A673 (cell line): ENCODE results near the gene ROR1. TPM values are rescaled to one million over a fixed set of nuclear protein-coding genes. Genes with fewer than 3 reads are reported as not detected.

Experiments used
- BruUV-seq: library from RNA; stranded (reverse); fragments of 400-500 nt; replicated peaks from 2 replicates; lab custom pipeline; 2021; lab: Mats Ljungman, UMichigan
- CTCF ChIA-PET: fragments of 300-600 bp; sonication (Branson Sonifier 250); formaldehyde crosslinking; loops from one replicate; lab custom pipeline; 2022; ENCODE audit warnings: antibody characterized with exemption; lab: Charles Lee
- POLR2A ChIA-PET: fragments of 300-600 bp; sonication (Branson Sonifier 250); formaldehyde crosslinking; loops from one replicate; lab custom pipeline; 2022; ENCODE audit warnings: antibody characterized with exemption; ENCODE audit not compliant: low non-redundant PET; lab: Charles Lee
- DNase-seq: peaks from one replicate; pipeline ENCODE4 v3.0.0-alpha.2; 2015; ENCODE audit warnings: low spot score
- H3K27ac ChIP-seq: fragments of 200-600 bp; sonication (generic); 2 replicates; pipeline ENCODE4 v1.5.1; 2016; ENCODE audit warnings: mixed run types, low read depth, mild to moderate bottlenecking, mixed read lengths, antibody characterized with exemption, low read length; ENCODE audit not compliant: poor library complexity, severe bottlenecking
- H3K27me3 ChIP-seq: fragments of 200-600 bp; sonication (generic); replicated peaks from 2 replicates; pipeline ENCODE4 v1.6.1; 2017; ENCODE audit warnings: mixed run types, low read depth, mild to moderate bottlenecking, mixed read lengths, antibody characterized with exemption, low read length; ENCODE audit not compliant: insufficient read depth, poor library complexity
- H3K36me3 ChIP-seq: fragments of 200-600 bp; sonication (generic); 2 replicates; pipeline ENCODE4 v1.6.1; 2016; ENCODE audit warnings: mixed run types, mild to moderate bottlenecking, mixed read lengths, antibody characterized with exemption, low read length; ENCODE audit not compliant: insufficient read depth, poor library complexity, severe bottlenecking
- H3K4me1 ChIP-seq: fragments of 200-600 bp; sonication (generic); 2 replicates; pipeline ENCODE4 v1.6.1; 2017; ENCODE audit warnings: mixed run types, mild to moderate bottlenecking, mixed read lengths, antibody characterized with exemption, low read length; ENCODE audit not compliant: insufficient read depth, poor library complexity, severe bottlenecking
- H3K4me3 ChIP-seq: fragments of 200-600 bp; sonication (generic); 2 replicates; pipeline ENCODE4 v1.5.1; 2016; ENCODE audit warnings: low read depth, mixed run types, mild to moderate bottlenecking, mixed read lengths, low read length; ENCODE audit not compliant: poor library complexity, severe bottlenecking
- H3K9me3 ChIP-seq: fragments of 200-600 bp; sonication (generic); 2 replicates; pipeline ENCODE4 v1.6.1; 2016; ENCODE audit warnings: mixed run types, low read depth, mild to moderate bottlenecking, mixed read lengths, antibody characterized with exemption, low read length; ENCODE audit not compliant: poor library complexity, severe bottlenecking
- EZH2 ChIP-seq: fragments of 200-600 bp; sonication (generic); IDR thresholded peaks from 2 replicates; pipeline ENCODE4 v1.6.1; 2017; ENCODE audit warnings: borderline replicate concordance, low read depth, mild to moderate bottlenecking, mixed read lengths, antibody characterized with exemption, low read length; ENCODE audit not compliant: poor library complexity, severe bottlenecking
- intact Hi-C: fragments of 100-400 bp; cut with micrococcal nuclease; formaldehyde crosslinking; loops from one replicate; pipeline ENCODE4 v1.10.0; 2022; ENCODE audit not compliant: unreplicated experiment
- total RNA-seq: library from RNA; stranded (reverse); gene quantifications from 2 replicates; pipeline ENCODE4 v1.2.3, GENCODE V29; 2021
- TF ChIP-seq, protein P1 (sequence below): fragments of 300-800, 200-600 bp; sonication (generic); conservative IDR thresholded peaks from 2 replicates; pipeline ENCODE4 v1.5.1; 2017; ENCODE audit warnings: low read depth, mild to moderate bottlenecking, antibody characterized with exemption, low read length, moderate library complexity, mixed read lengths

Gene ROR1
- total RNA-seq, 1 experiment from 2014 or later, result 7.4 TPM

DNA sequence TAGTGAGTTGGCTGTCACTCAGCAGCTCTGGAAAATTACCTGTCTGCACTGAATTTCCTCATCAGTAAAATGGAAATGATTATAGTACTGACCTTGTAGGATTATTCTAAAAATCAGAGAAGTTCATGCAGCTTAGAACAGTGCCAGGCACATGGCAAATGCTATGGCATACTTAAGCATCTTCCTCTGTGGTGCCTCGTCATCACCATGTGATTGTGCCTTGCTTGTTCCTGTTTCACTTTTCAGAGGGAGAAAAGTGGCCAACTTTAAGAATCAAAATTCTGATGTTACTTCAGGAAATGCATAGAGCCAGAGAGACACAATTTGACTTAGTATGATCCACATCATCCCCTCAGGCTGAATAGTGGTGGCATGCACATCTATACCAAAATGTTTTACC, 203.6 kb downstream of the ROR1 start:
- DNase-seq, result no peak
- Histone ChIP-seq H3K9me3 (no peaks in the 10 kb centered on the region), H3K4me3 (no peak overlapping the region), H3K27me3 (no peaks in the 10 kb centered on the region), H3K27ac (no peak overlapping the region), H3K4me1 (no peaks in the 10 kb centered on the region), H3K36me3 (no peaks in the 10 kb centered on the region)
- BruUV-seq, result no TSS peak
- TF ChIP-seq, protein P1, sequence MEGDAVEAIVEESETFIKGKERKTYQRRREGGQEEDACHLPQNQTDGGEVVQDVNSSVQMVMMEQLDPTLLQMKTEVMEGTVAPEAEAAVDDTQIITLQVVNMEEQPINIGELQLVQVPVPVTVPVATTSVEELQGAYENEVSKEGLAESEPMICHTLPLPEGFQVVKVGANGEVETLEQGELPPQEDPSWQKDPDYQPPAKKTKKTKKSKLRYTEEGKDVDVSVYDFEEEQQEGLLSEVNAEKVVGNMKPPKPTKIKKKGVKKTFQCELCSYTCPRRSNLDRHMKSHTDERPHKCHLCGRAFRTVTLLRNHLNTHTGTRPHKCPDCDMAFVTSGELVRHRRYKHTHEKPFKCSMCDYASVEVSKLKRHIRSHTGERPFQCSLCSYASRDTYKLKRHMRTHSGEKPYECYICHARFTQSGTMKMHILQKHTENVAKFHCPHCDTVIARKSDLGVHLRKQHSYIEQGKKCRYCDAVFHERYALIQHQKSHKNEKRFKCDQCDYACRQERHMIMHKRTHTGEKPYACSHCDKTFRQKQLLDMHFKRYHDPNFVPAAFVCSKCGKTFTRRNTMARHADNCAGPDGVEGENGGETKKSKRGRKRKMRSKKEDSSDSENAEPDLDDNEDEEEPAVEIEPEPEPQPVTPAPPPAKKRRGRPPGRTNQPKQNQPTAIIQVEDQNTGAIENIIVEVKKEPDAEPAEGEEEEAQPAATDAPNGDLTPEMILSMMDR, result no peak
- TF ChIP-seq EZH2, result no peak
- intact Hi-C loops, result no loop called here
- ChIA-PET POLR2A (no interaction called here), CTCF (no interaction called here)

DNA sequence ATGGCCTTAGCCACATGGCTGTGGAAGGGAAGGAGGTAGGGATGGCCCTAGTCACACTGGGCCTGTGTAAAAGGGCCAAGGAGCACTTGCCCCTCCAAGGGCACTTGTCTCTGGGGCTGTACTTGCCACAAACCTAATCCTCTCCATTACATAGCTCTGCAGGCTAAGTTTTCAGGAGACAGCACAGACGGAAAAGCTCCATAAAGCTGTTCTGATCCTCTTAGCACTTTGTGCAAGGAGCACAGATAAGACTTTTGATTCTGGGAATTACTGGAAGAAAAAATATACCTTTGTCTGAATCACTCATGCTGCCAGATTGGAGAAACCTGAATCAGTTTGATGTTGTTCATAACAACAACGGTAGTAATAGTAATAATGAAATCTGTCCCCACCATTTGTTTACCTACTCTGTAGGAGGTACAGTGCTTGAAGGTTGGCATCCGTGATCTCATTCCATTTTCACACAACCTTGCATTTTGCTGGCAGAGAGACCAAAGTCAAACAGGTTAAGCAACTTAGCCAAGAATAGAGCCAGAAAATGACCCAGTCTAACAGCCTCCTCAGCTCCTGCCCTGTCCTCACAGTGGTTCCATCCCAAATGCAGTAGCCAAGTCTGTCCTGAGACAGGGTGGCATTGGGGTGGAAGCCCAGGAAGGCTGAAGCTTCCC, 207.1 kb downstream of the ROR1 start:
- ChIA-PET POLR2A (no interaction called here), CTCF (no interaction called here)
- no peaks in the 10 kb centered on the region for H3K4me1 ChIP-seq
- no peak overlapping the region for H3K27ac ChIP-seq
- no TSS peak for BruUV-seq
- intact Hi-C loops, result no loop called here
- H3K27me3 ChIP-seq, result no peaks in the 10 kb centered on the region
- H3K9me3 ChIP-seq, result no peaks in the 10 kb centered on the region
- TF ChIP-seq EZH2, result no peak
- TF ChIP-seq, protein P1, result no peak
- no peak overlapping the region for H3K4me3 ChIP-seq
- no peaks in the 10 kb centered on the region for H3K36me3 ChIP-seq
- DNase-seq, result no peak

DNA sequence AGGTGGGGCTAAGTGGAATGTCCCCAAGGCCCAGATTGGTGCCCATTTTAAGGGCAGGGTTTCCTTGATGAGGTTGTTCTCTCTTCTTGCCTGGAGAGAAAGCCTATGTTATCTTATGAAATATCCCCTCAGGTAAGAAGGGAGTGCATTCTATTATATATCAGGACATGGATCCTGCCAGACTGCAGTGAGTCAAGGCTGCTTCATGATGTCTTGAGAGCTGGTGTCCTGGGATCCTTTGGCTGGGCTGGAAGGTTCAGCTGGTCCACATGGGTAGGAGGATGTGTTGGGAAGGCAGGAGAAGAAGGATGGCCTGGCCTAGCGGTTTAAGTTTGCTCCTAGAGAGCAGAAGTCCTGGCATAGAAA, 207.6 kb downstream of the ROR1 start:
- ChIA-PET POLR2A (no interaction called here), CTCF (no interaction called here)
- Histone ChIP-seq H3K4me1 (no peaks in the 10 kb centered on the region), H3K27me3 (no peaks in the 10 kb centered on the region), H3K36me3 (no peaks in the 10 kb centered on the region), H3K27ac (no peak overlapping the region), H3K9me3 (no peaks in the 10 kb centered on the region), H3K4me3 (no peak overlapping the region)
- intact Hi-C loops, result no loop called here
- no peak for DNase-seq
- no TSS peak for BruUV-seq
- TF ChIP-seq, protein P1, result no peak
- TF ChIP-seq EZH2, result no peak
